Motor neuron (in vitro differentiated cells): ENCODE data around the gene COG6. TPM values are rescaled to one million over a fixed set of nuclear protein-coding genes. Genes with fewer than 3 reads are reported as not detected.

Experiments used
- ATAC-seq, 8 experiments: fragments of 200-7000 bp; cut with Tn5 transposase; replicated peaks in 6 of 8; 2 replicates each; pipeline ENCODE4 v1.8.0; 2021; ENCODE audit warnings: mild to moderate bottlenecking in 8 of 8, moderate library complexity in 8 of 8
- H3K27ac ChIP-seq, 2 donors: fragments of 250-450 bp; sonication (Bioruptor Pico); 2 replicates each; pipeline ENCODE4 v1.9.0; 2021; ENCODE audit warnings: antibody characterized with exemption in 2 of 2, mild to moderate bottlenecking in 2 of 2, moderate library complexity in 1 of 2
- H3K4me1 ChIP-seq, 2 donors: fragments of 250-450 bp; sonication (Bioruptor Pico); replicated peaks in 1 of 2; 2 replicates each; pipeline ENCODE4 v1.6.1; 2021; ENCODE audit warnings: antibody characterized with exemption in 2 of 2, mild to moderate bottlenecking in 2 of 2, moderate library complexity in 1 of 2
- H3K4me3 ChIP-seq, 5 donors: fragments of 250-450 bp; sonication (Bioruptor Pico); 2 replicates each; pipeline ENCODE4 v1.9.0; 2021; ENCODE audit warnings: antibody characterized with exemption in 5 of 5, mild to moderate bottlenecking in 5 of 5, moderate library complexity in 4 of 5
- WGBS, 10 experiments: fragments of 450-650 bp; shearing (Covaris generic); methylation state at CpG; one replicate each; pipeline ENCODE4 v1.0.0; 2022; 5-methylcytosine and 5-hydroxymethylcytosine counted together
- in situ Hi-C, 9 experiments: fragments of 400-800 bp; cut with MboI; loops; one replicate each; pipeline ENCODE4 v1.15.0; 2021; ENCODE audit warnings: low sequenced_read_pairs in 9 of 9, low pct_unique_long_range_greater_than_20kb in 2 of 9; ENCODE audit not compliant: unreplicated experiment in 9 of 9
- total RNA-seq, 8 experiments: library from RNA; unstranded; fragments of 300-600 nt; gene quantifications; 2 replicates each; pipeline versions ENCODE4 v1.2.3 to v1.2.4, GENCODE V29; 2022

The COG6 gene
- total RNA-seq, 8 experiments from 2014 or later: 15.1 to 47.0 (median 26.1) TPM

- ATAC-seq: peak in 3 of 8 experiments; percentile 36 to 98 (median 58)
- no peaks in the 10 kb centered on the region for H3K4me1 ChIP-seq
- 0 to 100% (median 56%) methylated on average over 1 to 4 of the region's 4 CpGs; no CpG with 5 or more reads in 1 of the 10 experiments for WGBS, 10 experiments
- H3K27ac ChIP-seq: no peak overlapping the region
- in situ Hi-C loops: no loop called here
- no peak overlapping the region for H3K4me3 ChIP-seq
Observed at GRCh38 chr13:39646122-39646521, 9.3 kb upstream of the COG6 start.

GRCh38 chr13:39655041-39655568, 357 bp upstream of the COG6 start:
- peak in 3 of 8 experiments; percentile 0 to 1 (median 1) for ATAC-seq
- in situ Hi-C loops: no loop called here
- 0% methylated on average over 1 of the region's 2 CpGs; no CpG with 5 or more reads in 7 of the 10 experiments for WGBS, 10 experiments

DNA sequence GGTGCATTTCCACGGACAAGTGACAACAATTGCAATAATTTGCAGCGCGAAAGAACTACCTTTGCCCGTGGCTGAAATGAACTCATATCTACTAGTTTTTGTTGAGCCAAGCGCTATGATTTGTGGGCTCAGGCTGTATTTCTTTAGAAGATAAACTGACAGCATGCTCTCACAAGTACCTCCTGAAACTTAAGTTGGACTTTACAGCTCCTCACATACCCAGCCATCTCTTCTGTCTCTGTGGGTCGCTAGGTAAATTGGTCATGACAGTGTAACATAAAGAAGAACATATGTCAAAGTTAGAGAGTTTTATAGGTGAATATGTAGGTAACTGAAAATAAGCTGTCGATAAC, 839 bp downstream of the COG6 start:
- Histone ChIP-seq H3K4me1 (peaks cover 3 to 4% of the 10 kb centered on the region in 2 donors), H3K4me3 (peak overlapping the region; percentile 66 to 96 (median 68)), H3K27ac (peak overlapping the region in 1 of 2 donors; percentile 93)
- in situ Hi-C loops: no loop called here
- WGBS, 10 experiments: 0 to 21% (median 17%) methylated on average over 2 to 7 of the region's 7 CpGs; no CpG with 5 or more reads in 1 of the 10 experiments
- peak in 3 of 8 experiments; percentile 7 to 9 (median 8) for ATAC-seq

More at GRCh38 chr13:39655041-39655568, 357 bp upstream of the COG6 start:
- Histone ChIP-seq H3K27ac (no peak overlapping the region), H3K4me3 (peak overlapping the region; percentile 66 to 96 (median 68)), H3K4me1 (peaks cover 3 to 4% of the 10 kb centered on the region in 2 donors)

DNA sequence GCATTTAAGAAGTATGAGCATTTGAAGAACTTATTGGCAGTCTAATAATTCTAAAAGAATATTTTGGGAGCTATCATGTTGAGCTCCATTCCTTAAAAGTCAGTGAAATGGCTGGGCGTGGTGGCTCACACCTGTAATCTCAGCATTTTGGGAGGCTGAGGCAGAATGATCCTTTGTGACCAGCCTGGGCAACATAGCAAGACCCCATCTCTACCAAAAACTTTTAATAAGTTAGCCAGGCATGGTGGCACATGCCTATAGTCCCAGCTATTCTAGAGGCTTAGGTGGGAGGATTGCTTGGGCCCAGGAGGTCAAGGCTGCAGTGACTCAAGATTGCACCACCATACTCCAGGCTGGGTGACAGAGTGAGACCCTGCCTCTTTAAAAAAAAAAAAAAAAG, 8.0 kb downstream of the COG6 start:
- no peak for ATAC-seq
- H3K4me3 ChIP-seq: no peak overlapping the region
- in situ Hi-C loops: no loop called here
- H3K27ac ChIP-seq: no peak overlapping the region
- H3K4me1 ChIP-seq: no peaks in the 10 kb centered on the region
- WGBS, 10 experiments: 83 to 100% (median 86%) methylated on average over 1 of the region's 1 CpG; no CpG with 5 or more reads in 5 of the 10 experiments

GRCh38 chr13:39663958-39664357, 8.5 kb downstream of the COG6 start:
- ATAC-seq: no peak
- 0 to 77% (median 52%) methylated on average over 1 to 2 of the region's 2 CpGs for WGBS, 10 experiments
- Histone ChIP-seq H3K4me1 (no peaks in the 10 kb centered on the region), H3K4me3 (no peak overlapping the region), H3K27ac (no peak overlapping the region)
- in situ Hi-C loops: no loop called here

GRCh38 chr13:39665763-39666162, 10.3 kb downstream of the COG6 start:
- H3K27ac ChIP-seq: no peak overlapping the region
- 25 to 100% (median 91%) methylated on average over 1 of the region's 1 CpG; no CpG with 5 or more reads in 1 of the 10 experiments for WGBS, 10 experiments
- ATAC-seq: no peak
- H3K4me3 ChIP-seq: no peak overlapping the region
- in situ Hi-C loops: no loop called here
- H3K4me1 ChIP-seq: no peaks in the 10 kb centered on the region

DNA sequence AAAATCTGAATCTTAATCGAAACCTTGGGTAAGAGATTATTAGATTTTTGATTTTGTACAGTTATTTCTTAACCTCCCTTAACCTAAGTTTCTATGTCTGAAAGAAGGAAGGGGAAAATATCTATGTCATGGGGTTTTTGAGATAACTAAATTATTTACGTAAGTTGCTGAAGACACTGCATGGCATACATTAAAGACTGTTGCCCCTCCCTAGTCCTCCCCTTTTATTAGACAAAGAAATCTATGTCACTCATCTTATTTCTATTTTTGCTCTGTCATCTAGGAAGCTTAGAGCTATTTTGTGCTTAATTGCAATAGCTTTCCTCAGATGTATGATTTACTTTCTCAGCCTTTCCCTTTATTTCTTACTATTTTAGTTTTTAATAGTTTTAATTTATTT, 15.0 kb downstream of the COG6 start:
- Histone ChIP-seq H3K4me3 (no peak overlapping the region), H3K4me1 (no peaks in the 10 kb centered on the region), H3K27ac (no peak overlapping the region)
- ATAC-seq: no peak
- in situ Hi-C loops: no loop called here
- WGBS, 10 experiments: 60 to 100% (median 97%) methylated on average over 1 to 2 of the region's 2 CpGs; no CpG with 5 or more reads in 1 of the 10 experiments

- in situ Hi-C loops: no loop called here
- Histone ChIP-seq H3K4me1 (no peaks in the 10 kb centered on the region), H3K27ac (no peak overlapping the region), H3K4me3 (no peak overlapping the region)
- 70 to 100% (median 94%) methylated on average over 2 to 3 of the region's 3 CpGs for WGBS, 10 experiments
- ATAC-seq: no peak
Observed at GRCh38 chr13:39672378-39673132, 17.1 kb downstream of the COG6 start.

DNA sequence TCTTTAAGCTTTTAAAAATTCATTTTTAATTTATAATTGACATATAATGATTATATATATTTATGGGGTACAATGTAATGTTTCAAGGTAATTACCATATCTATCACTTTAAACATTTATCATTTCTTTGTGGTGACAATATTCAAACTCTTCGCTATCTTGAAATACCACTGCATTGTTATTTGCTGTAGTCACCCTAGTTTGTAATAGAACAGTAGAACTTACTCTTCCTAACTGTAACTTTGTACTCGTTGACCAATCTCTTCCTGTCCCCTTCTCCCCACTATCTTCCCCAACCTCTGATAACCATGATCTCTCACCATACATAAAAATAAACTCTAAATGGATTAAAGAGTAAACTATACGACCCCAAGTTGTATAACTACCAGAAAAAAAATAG, 20.4 kb downstream of the COG6 start:
- H3K4me1 ChIP-seq: no peaks in the 10 kb centered on the region
- in situ Hi-C loops: loop anchor here in 4 of 9 experiments (25.0 kb wide), 1 partner anchor 1011 kb away; no protein-coding TSS in a partner anchor
- H3K27ac ChIP-seq: no peak overlapping the region
- no peak for ATAC-seq
- WGBS, 10 experiments: 30 to 100% (median 81%) methylated on average over 1 to 3 of the region's 3 CpGs; no CpG with 5 or more reads in 1 of the 10 experiments
- H3K4me3 ChIP-seq: no peak overlapping the region

DNA sequence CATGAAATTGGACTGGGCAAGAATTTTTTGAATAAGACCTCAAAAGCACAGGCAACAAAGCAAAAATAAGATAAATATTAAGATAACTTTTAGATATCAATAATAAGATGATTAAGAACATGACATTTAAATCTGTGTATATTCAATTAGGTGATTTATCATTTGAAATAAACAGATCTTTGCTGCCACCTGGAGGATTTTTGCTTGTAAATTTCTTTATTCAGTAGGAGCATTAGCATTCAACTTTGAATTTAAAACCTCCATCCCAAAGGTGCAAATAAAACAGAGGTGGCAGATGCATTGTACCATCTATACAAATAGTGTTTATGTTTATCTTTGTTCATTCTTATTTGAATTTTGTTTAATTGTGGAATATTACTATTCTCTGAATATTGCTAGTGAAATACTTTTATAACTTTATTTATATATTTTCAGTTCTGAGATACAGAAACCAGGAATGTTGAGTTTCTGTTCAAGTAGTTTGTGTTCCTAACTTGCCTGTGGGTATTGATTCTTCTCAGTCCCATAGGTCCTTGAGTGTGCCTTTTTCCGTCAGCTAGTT, 20.9 kb downstream of the COG6 start:
- in situ Hi-C loops: loop anchor here in 4 of 9 experiments (25.0 kb wide), 1 partner anchor 1011 kb away; no protein-coding TSS in a partner anchor
- WGBS, 10 experiments: 83 to 100% (median 100%) methylated on average over 1 of the region's 1 CpG; no CpG with 5 or more reads in 2 of the 10 experiments
- Histone ChIP-seq H3K4me1 (no peaks in the 10 kb centered on the region), H3K4me3 (no peak overlapping the region), H3K27ac (no peak overlapping the region)
- peak in 1 of 8 experiments; percentile 36 for ATAC-seq

DNA sequence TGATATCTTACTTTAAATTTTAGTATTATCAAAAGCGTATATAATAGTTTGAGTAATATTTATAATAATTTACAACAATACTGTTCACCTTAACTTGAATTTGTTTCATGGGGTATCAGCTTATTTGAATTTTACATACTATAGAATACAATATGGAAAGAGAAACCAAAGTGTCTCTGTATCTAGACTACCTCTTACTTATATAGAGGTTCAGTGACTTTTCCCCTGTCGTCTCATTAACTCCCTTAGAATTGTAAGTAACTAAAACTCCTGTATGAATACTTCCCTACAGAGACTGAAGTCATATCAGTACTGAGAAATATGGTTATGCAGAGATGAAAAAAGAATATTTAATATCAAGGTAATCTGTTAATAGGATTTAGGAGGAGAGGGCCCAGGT, 26.8 kb downstream of the COG6 start:
- ATAC-seq: no peak
- in situ Hi-C loops: loop anchor here in 4 of 9 experiments (25.0 kb wide), 1 partner anchor 1005 kb away; no protein-coding TSS in a partner anchor
- no peak overlapping the region for H3K27ac ChIP-seq
- WGBS, 10 experiments: 0 to 100% (median 67%) methylated on average over 1 to 2 of the region's 2 CpGs; no CpG with 5 or more reads in 1 of the 10 experiments
- no peaks in the 10 kb centered on the region for H3K4me1 ChIP-seq
- no peak overlapping the region for H3K4me3 ChIP-seq

GRCh38 chr13:39682788-39683187, 27.3 kb downstream of the COG6 start:
- 11 to 100% (median 93%) methylated on average over 1 to 2 of the region's 2 CpGs; no CpG with 5 or more reads in 1 of the 10 experiments for WGBS, 10 experiments
- Histone ChIP-seq H3K4me3 (no peak overlapping the region), H3K4me1 (no peaks in the 10 kb centered on the region), H3K27ac (no peak overlapping the region)
- in situ Hi-C loops: loop anchor here in 4 of 9 experiments (25.0 kb wide), 1 partner anchor 1005 kb away; no protein-coding TSS in a partner anchor
- no peak for ATAC-seq
